ENCODE data around the gene SFT2D3. TPM values are rescaled to one million over a fixed set of nuclear protein-coding genes. Genes with fewer than 3 reads are reported as not detected.

SFT2D3 gene
- total RNA-seq, 1 experiment from 2014 or later = 3.1 TPM

DNA sequence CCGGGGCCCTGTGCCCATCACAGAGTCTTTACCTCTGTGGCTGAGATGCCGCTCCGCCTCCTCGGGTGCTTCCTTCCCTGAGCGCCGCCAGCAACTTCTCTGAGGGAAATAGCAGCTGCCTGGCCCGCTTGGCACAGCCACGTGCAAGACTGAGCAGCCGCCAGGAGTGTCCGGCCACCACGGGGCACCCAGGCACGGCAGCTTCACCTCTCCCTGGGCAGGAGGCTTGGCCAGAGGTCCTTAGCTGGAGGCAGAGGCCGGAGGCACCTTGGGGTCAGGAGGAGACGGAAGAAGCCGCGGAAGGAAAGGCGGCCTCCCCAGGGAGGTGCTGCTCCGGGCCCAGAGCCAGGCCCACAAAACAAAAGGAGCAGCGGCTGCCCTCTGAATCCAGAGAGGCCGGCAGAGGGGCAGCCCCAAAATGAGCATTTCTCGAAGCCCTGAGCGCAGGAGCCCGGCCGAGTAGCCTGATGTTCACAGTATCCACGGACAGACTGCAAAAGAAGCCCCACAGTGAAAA, 20.0 kb upstream of the SFT2D3 start:
- CTCF ChIA-PET = no interaction called here
- Histone ChIP-seq H3K27ac (ENCODE audit: low read depth, low read length) (no peak overlapping the region), H3K4me3 (replicated peaks in 1 of 2; ENCODE audit: low read depth in 1 of 2, low read length in 2 of 2) (no peak overlapping the region), H3K9ac (ENCODE audit: low read length) (no peak overlapping the region), H3K27me3 (ENCODE audit: insufficient read depth, low read length) (no peaks in the 10 kb centered on the region), H2AFZ (ENCODE audit: low read depth, low read length, poor library complexity, severe bottlenecking) (no peak overlapping the region), H3K9me2 (ENCODE audit: insufficient read depth) (no peaks in the 10 kb centered on the region), H3K4me1 (ENCODE audit: control insufficient read depth in 1 of 2, insufficient read depth in 2 of 2, low read length in 2 of 2) (no peaks in the 10 kb centered on the region), H4K20me1 (ENCODE audit: insufficient read depth) (no peaks in the 10 kb centered on the region), H3K36me3 (ENCODE audit: control insufficient read depth in 1 of 2, insufficient read depth in 2 of 2, low read length in 2 of 2) (no peaks in the 10 kb centered on the region), H3K9me3 (ENCODE audit: control insufficient read depth in 1 of 2, insufficient read depth in 1 of 2, low read depth in 1 of 2, low read length in 2 of 2) (no peaks in the 10 kb centered on the region), H3K79me2 (ENCODE audit: insufficient read depth, low read length) (no peaks in the 10 kb centered on the region), H3K4me2 (ENCODE audit: low read length) (no peak overlapping the region)
- intact Hi-C loops (cut with micrococcal nuclease) = no loop called here
- RAD21 ChIA-PET (ENCODE audit: low non-redundant PET in 1 of 2, low total read pairs in 2 of 2, uncharacterized antibody in 2 of 2, unreplicated experiment in 2 of 2) = no interaction called here
- ATAC-seq = no peak
- POLR2A ChIA-PET = no interaction called here
- TF ChIP-seq ATF3 (IDR thresholded peaks at IDR 0.05) (no peak), SP1 (IDR thresholded peaks at IDR 0.05; ENCODE audit: low read depth) (no peak), ZNF274 (IDR thresholded peaks at IDR 0.05; ENCODE audit: low read depth, low read length) (no peak), CTCF (IDR thresholded peaks at IDR 0.05 in 2 of 3, conservative IDR thresholded peaks at IDR 0.05 in 1 of 3; ENCODE audit: borderline replicate concordance in 1 of 3, insufficient read depth in 1 of 3, low read depth in 2 of 3, low read length in 2 of 3) (no peak), ELF1 (IDR thresholded peaks at IDR 0.05; ENCODE audit: borderline replicate concordance, low read depth) (no peak), TCF7L2 (IDR thresholded peaks at IDR 0.05; ENCODE audit: borderline replicate concordance, extremely low read depth, insufficient read depth, insufficient read length) (no peak), ZBTB33 (IDR thresholded peaks at IDR 0.05; ENCODE audit: extremely low read depth, insufficient replicate concordance, low read length) (no peak), EGR1 (IDR thresholded peaks at IDR 0.05; ENCODE audit: low read depth) (no peak), CBX3 (IDR thresholded peaks at IDR 0.05; ENCODE audit: low read depth) (no peak), RAD21 (IDR thresholded peaks at IDR 0.05; ENCODE audit: low read depth) (no peak), ZFX (IDR thresholded peaks at IDR 0.05) (no peak), SIN3A (IDR thresholded peaks at IDR 0.05; ENCODE audit: low read depth) (no peak), JUND (IDR thresholded peaks at IDR 0.05) (no peak), EZH2phosphoT487 (IDR thresholded peaks at IDR 0.05; ENCODE audit: borderline replicate concordance) (no peak), YY1 (IDR thresholded peaks at IDR 0.05; ENCODE audit: extremely low read depth, insufficient replicate concordance, low read depth, low read length) (no peak), REST (IDR thresholded peaks at IDR 0.05; ENCODE audit: low read depth) (no peak), SRF (IDR thresholded peaks at IDR 0.05; ENCODE audit: low read depth) (no peak)
- TF ChIP-seq, protein P1, sequence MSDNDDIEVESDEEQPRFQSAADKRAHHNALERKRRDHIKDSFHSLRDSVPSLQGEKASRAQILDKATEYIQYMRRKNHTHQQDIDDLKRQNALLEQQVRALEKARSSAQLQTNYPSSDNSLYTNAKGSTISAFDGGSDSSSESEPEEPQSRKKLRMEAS (IDR thresholded peaks at IDR 0.05) = no peak
- BruUV-seq (replicated peaks) = no TSS peak
- no peak for DNase-seq (ENCODE audit: low read depth, low spot score)

All from HCT116 (cell line).